T-helper 2 cell (primary cell): ENCODE data around the gene SPRR2A.
"Not testable (repeated sequence)": the region's sequence is repeated elsewhere in the genome, so short reads cannot be mapped to it uniquely, and the experiment has no call there.

Source experiments
- DNase-seq, 5 experiments: peaks; one replicate each; pipeline versions ENCODE4 v3.0.0 to v3.0.0-alpha.2; 2012 to 2022
- total RNA-seq, 2 donors: gene quantifications; one replicate each; lab custom pipeline; 2026; lab: John Stamatoyannopoulos, UW

The SPRR2A gene
- 0 reads per million in 2 donors for total RNA-seq

GRCh38 chr1:153057375-153057774, at the start of gene SPRR2A:
TSS of gene SPRR2A (minus strand) at chr1:153057512. CDS start at chr1:153056735, 777 bp downstream.
- no peak for DNase-seq

- DNase-seq, result no peak
Measured at GRCh38 chr1:153100245-153100644, 42.9 kb upstream of the SPRR2A start.

- DNase-seq, result no peak
Measured at GRCh38 chr1:153099461-153100045, 42.2 kb upstream of the SPRR2A start.

GRCh38 chr1:153095764-153096163, 38.5 kb upstream of the SPRR2A start:
- DNase-seq, result no peak

- DNase-seq, result no peak
Measured at GRCh38 chr1:153094426-153094825, 37.1 kb upstream of the SPRR2A start, which contains the start of gene SPRR2E. TSS of gene SPRR2E (minus strand) at chr1:153094526. CDS start at chr1:153093751, 775 bp downstream.

- no peak for DNase-seq
Measured at GRCh38 chr1:153087652-153088051, 30.3 kb upstream of the SPRR2A start.

GRCh38 chr1:153081736-153082135, 24.4 kb upstream of the SPRR2A start:
- no peak for DNase-seq

- DNase-seq, result no peak
Measured at GRCh38 chr1:153072806-153073726, 15.8 kb upstream of the SPRR2A start.

GRCh38 chr1:153071511-153071910, 14.2 kb upstream of the SPRR2A start, which contains the start of gene SPRR2B:
TSS of gene SPRR2B (minus strand) at chr1:153071611. CDS start at chr1:153070839, 772 bp downstream.
- DNase-seq, result no peak

- no peak for DNase-seq
Measured at GRCh38 chr1:153070243-153070642, 12.9 kb upstream of the SPRR2A start.

- DNase-seq, result no peak
Measured at GRCh38 chr1:153058826-153059784, 1.8 kb upstream of the SPRR2A start.

GRCh38 chr1:153058154-153058553, 842 bp upstream of the SPRR2A start:
- DNase-seq, result no peak

- not testable (repeated sequence) for DNase-seq
Measured at GRCh38 chr1:153056111-153056510, 1.2 kb downstream of the SPRR2A start.

GRCh38 chr1:153049211-153049610, 8.1 kb downstream of the SPRR2A start:
- DNase-seq, result no peak

GRCh38 chr1:153040950-153041631, 16.2 kb downstream of the SPRR2A start, which contains the start of gene SPRR2D:
TSS of gene SPRR2D (minus strand) at chr1:153041120. CDS start at chr1:153040346, 774 bp downstream.
- no peak for DNase-seq

- DNase-seq, result no peak
Measured at GRCh38 chr1:153035211-153035610, 22.1 kb downstream of the SPRR2A start.

GRCh38 chr1:153032677-153033308, 24.5 kb downstream of the SPRR2A start:
- DNase-seq, result no peak

GRCh38 chr1:153032073-153032472, 25.2 kb downstream of the SPRR2A start:
- DNase-seq, result no peak

- DNase-seq, result no peak
Measured at GRCh38 chr1:153030895-153031294, 26.4 kb downstream of the SPRR2A start, which contains the start of gene SPRR1B. TSS of gene SPRR1B (plus strand) at chr1:153031203. CDS start at chr1:153032346, 1,143 bp downstream.

- no peak for DNase-seq
Measured at GRCh38 chr1:153028766-153029165, 28.5 kb downstream of the SPRR2A start.

- DNase-seq, result no peak
Measured at GRCh38 chr1:153025797-153026196, 31.5 kb downstream of the SPRR2A start.
